Panc1 (cell line): ENCODE measurements around the gene ZNF518B. TPM values are rescaled to one million over a fixed set of nuclear protein-coding genes. Genes with fewer than 3 reads are reported as not detected.

Experiments used
- ATAC-seq: fragments of 200-7000 bp; cut with Tn5 transposase; 2 replicates; pipeline ENCODE4 v1.9.1; 2020; ENCODE audit warnings: mild to moderate bottlenecking, moderate library complexity
- BruUV-seq: library from RNA; stranded (reverse); fragments of 400-500 nt; replicated peaks from 2 replicates; lab custom pipeline; 2021; lab: Mats Ljungman, UMichigan
- CTCF ChIA-PET: fragments of 300-600 bp; sonication (Branson Sonifier 250); formaldehyde crosslinking; loops from one replicate; lab custom pipeline; 2022; ENCODE audit warnings: antibody characterized with exemption; lab: Charles Lee
- POLR2A ChIA-PET: fragments of 300-600 bp; sonication (Branson Sonifier 250); formaldehyde crosslinking; loops from one replicate; lab custom pipeline; 2022; ENCODE audit warnings: antibody characterized with exemption; lab: Charles Lee
- DNase-seq: peaks from one replicate; pipeline ENCODE4 v3.0.0-alpha.2; 2010; ENCODE audit warnings: low read depth, low spot score
- H3K27ac ChIP-seq: 2 replicates; pipeline ENCODE4 v1.5.1; 2011; ENCODE audit warnings: mild to moderate bottlenecking, low read length, inconsistent platforms
- H3K27me3 ChIP-seq: fragments of 200-500 bp; sonication (Bioruptor generic); 2 replicates; pipeline ENCODE4 v1.6.0; 2014; ENCODE audit warnings: low read length, inconsistent platforms; ENCODE audit not compliant: control insufficient read depth, insufficient read depth
- H3K36me3 ChIP-seq: fragments of 200-500 bp; sonication (Bioruptor generic); 2 replicates; pipeline ENCODE4 v1.5.1; 2014; ENCODE audit warnings: inconsistent platforms, mild to moderate bottlenecking, low read length, moderate library complexity; ENCODE audit not compliant: control insufficient read depth, insufficient read depth
- H3K4me1 ChIP-seq: 2 replicates; pipeline ENCODE4 v1.5.1; 2011; ENCODE audit warnings: inconsistent platforms, mild to moderate bottlenecking, low read length, moderate library complexity; ENCODE audit not compliant: control insufficient read depth, insufficient read depth
- H3K4me3 ChIP-seq, 2 experiments: 2 replicates each; pipeline ENCODE4 v1.5.1; 2011 to 2012; ENCODE audit warnings: low read depth in 2 of 2, low read length in 2 of 2, mild to moderate bottlenecking in 2 of 2, inconsistent platforms in 1 of 2, moderate library complexity in 1 of 2
- H3K9me3 ChIP-seq: fragments of 200-500 bp; sonication (Bioruptor generic); 2 replicates; pipeline ENCODE4 v1.5.1; 2014; ENCODE audit warnings: low read depth, mild to moderate bottlenecking, inconsistent platforms, low read length, moderate library complexity; ENCODE audit not compliant: control insufficient read depth, insufficient read depth
- POLR2AphosphoS5 ChIP-seq: IDR thresholded peaks from 2 replicates; pipeline ENCODE4 v1.6.1; 2012; ENCODE audit warnings: mild to moderate bottlenecking, low read depth, low read length, moderate library complexity
- SIN3A ChIP-seq: IDR thresholded peaks from 2 replicates; pipeline ENCODE4 v1.6.1; 2012; ENCODE audit warnings: low read depth, mild to moderate bottlenecking, low read length, moderate library complexity, borderline replicate concordance; ENCODE audit not compliant: insufficient read depth
- TCF7L2 ChIP-seq: IDR thresholded peaks from 2 replicates; pipeline ENCODE4 v1.6.1; 2011; ENCODE audit warnings: mild to moderate bottlenecking, low read depth, low read length, inconsistent platforms
- in situ Hi-C: cut with HindIII; loops from 2 replicates; pipeline ENCODE4 v1.10.0; 2016; ENCODE audit warnings: low sequenced_read_pairs, low pct_unique_long_range_greater_than_20kb
- intact Hi-C: fragments of 100-400 bp; cut with micrococcal nuclease; formaldehyde crosslinking; loops from one replicate; pipeline ENCODE4 v1.10.0; 2022; ENCODE audit not compliant: unreplicated experiment
- total RNA-seq: library from RNA; stranded (reverse); gene quantifications from one replicate; pipeline ENCODE4 v1.2.1, GENCODE V29; 2021; ENCODE audit not compliant: unreplicated experiment
- TF ChIP-seq, protein P1 (sequence below), 2 experiments: IDR thresholded peaks; 2 replicates each; pipeline ENCODE4 v1.6.1; 2011 to 2012; ENCODE audit warnings: low read depth in 2 of 2, control low read depth in 1 of 2, low read length in 1 of 2, mild to moderate bottlenecking in 1 of 2, moderate library complexity in 1 of 2; ENCODE audit not compliant: insufficient read depth in 1 of 2
- TF ChIP-seq, protein P2 (sequence below): fragments of 450-650 bp; IDR thresholded peaks from 2 replicates; pipeline ENCODE4 v1.5.1; 2017; ENCODE audit warnings: mild to moderate bottlenecking

The ZNF518B gene
- total RNA-seq, 1 experiment from 2014 or later: 20.8 TPM

DNA sequence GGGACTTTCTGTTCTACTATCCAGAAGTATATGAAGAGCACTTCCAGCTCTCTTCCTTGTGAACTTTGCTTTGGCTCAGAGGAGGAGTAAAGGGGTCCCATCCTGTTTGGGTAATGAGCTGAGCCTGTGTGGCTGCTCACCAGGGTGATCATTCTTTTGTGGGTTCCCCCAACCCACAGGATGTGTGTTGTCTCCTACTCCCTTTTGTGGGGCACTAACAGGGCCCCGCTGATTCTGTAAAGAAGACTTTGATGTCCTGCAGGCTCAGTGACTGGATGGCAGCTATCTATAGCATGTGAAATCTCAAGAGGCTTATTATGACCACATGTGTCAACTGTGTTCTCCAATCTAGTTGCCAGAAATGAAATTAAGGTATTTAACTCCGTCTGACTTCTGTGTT, 40.8 kb downstream of the ZNF518B start:
- DNase-seq (no peak), ATAC-seq (no peak)
- TF ChIP-seq POLR2AphosphoS5: no peak
- TF ChIP-seq SIN3A: no peak
- TF ChIP-seq, protein P1, sequence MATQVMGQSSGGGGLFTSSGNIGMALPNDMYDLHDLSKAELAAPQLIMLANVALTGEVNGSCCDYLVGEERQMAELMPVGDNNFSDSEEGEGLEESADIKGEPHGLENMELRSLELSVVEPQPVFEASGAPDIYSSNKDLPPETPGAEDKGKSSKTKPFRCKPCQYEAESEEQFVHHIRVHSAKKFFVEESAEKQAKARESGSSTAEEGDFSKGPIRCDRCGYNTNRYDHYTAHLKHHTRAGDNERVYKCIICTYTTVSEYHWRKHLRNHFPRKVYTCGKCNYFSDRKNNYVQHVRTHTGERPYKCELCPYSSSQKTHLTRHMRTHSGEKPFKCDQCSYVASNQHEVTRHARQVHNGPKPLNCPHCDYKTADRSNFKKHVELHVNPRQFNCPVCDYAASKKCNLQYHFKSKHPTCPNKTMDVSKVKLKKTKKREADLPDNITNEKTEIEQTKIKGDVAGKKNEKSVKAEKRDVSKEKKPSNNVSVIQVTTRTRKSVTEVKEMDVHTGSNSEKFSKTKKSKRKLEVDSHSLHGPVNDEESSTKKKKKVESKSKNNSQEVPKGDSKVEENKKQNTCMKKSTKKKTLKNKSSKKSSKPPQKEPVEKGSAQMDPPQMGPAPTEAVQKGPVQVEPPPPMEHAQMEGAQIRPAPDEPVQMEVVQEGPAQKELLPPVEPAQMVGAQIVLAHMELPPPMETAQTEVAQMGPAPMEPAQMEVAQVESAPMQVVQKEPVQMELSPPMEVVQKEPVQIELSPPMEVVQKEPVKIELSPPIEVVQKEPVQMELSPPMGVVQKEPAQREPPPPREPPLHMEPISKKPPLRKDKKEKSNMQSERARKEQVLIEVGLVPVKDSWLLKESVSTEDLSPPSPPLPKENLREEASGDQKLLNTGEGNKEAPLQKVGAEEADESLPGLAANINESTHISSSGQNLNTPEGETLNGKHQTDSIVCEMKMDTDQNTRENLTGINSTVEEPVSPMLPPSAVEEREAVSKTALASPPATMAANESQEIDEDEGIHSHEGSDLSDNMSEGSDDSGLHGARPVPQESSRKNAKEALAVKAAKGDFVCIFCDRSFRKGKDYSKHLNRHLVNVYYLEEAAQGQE (IDR thresholded peaks at IDR 0.05; ENCODE audit: insufficient read depth in 1 of 2, low read depth in 2 of 2, low read length in 1 of 2): no peak
- TF ChIP-seq, protein P2, sequence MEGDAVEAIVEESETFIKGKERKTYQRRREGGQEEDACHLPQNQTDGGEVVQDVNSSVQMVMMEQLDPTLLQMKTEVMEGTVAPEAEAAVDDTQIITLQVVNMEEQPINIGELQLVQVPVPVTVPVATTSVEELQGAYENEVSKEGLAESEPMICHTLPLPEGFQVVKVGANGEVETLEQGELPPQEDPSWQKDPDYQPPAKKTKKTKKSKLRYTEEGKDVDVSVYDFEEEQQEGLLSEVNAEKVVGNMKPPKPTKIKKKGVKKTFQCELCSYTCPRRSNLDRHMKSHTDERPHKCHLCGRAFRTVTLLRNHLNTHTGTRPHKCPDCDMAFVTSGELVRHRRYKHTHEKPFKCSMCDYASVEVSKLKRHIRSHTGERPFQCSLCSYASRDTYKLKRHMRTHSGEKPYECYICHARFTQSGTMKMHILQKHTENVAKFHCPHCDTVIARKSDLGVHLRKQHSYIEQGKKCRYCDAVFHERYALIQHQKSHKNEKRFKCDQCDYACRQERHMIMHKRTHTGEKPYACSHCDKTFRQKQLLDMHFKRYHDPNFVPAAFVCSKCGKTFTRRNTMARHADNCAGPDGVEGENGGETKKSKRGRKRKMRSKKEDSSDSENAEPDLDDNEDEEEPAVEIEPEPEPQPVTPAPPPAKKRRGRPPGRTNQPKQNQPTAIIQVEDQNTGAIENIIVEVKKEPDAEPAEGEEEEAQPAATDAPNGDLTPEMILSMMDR: no peak
- no peak for TF ChIP-seq TCF7L2
- H3K4me3 ChIP-seq: no peak overlapping the region
- H3K27me3 ChIP-seq: no peaks in the 10 kb centered on the region
- CTCF ChIA-PET: no interaction called here
- H3K4me1 ChIP-seq: no peaks in the 10 kb centered on the region
- intact Hi-C loops: loop anchor here (10.0 kb wide), 1 partner anchor 118 kb away; no protein-coding TSS in a partner anchor
- POLR2A ChIA-PET: no interaction called here
- in situ Hi-C loops: no loop called here
- no peaks in the 10 kb centered on the region for H3K9me3 ChIP-seq
- no peak overlapping the region for H3K27ac ChIP-seq
- H3K36me3 ChIP-seq: no peaks in the 10 kb centered on the region
- BruUV-seq: no TSS peak

DNA sequence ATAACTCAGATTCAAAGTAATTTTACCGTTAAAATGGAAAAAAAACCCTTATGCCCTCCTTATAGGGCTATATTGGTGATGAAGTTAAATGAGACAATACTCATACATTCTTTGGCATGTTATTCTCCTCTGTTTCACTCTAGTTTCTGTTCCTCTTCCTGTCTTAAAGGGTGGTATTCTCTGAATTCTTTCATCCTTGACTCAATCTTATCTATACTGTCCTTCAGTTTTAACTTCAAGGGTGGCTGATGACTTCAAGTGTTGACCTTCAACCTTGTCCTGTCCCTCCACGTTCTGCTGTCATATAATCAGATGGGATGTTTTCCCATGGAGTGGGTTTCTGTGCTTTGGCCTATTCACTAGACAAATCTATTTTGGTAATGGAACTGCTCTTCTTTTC, 44.0 kb downstream of the ZNF518B start:
- BruUV-seq: no TSS peak
- POLR2A ChIA-PET: no interaction called here
- Histone ChIP-seq H3K4me3 (no peak overlapping the region), H3K4me1 (no peaks in the 10 kb centered on the region), H3K27me3 (no peaks in the 10 kb centered on the region), H3K9me3 (no peaks in the 10 kb centered on the region), H3K36me3 (no peaks in the 10 kb centered on the region), H3K27ac (no peak overlapping the region)
- no peak for TF ChIP-seq POLR2AphosphoS5
- TF ChIP-seq, protein P1 (IDR thresholded peaks at IDR 0.05; ENCODE audit: insufficient read depth in 1 of 2, low read depth in 2 of 2, low read length in 1 of 2): no peak
- TF ChIP-seq, protein P2: no peak
- TF ChIP-seq TCF7L2: no peak
- TF ChIP-seq SIN3A: no peak
- in situ Hi-C loops: no loop called here
- CTCF ChIA-PET: no interaction called here
- DNase-seq (no peak), ATAC-seq (no peak)
- intact Hi-C loops: loop anchor here (10.0 kb wide), 1 partner anchor 122 kb away; no protein-coding TSS in a partner anchor
